ENCODE measurements around the gene RPL41.
A peak's percentile ranks its signal among the peaks of the same experiment; 100 is the strongest.
"Not testable (repeated sequence)": the region's sequence is repeated elsewhere in the genome, so short reads cannot be mapped to it uniquely, and the experiment has no call there.

The RPL41 gene

GRCh38 chr12:56103823-56104108 is 12.7 kb upstream of the RPL41 start:
- DNase-seq: no peak

- peak; percentile 86 for DNase-seq
Measured at GRCh38 chr12:56104109-56104814, 12.2 kb upstream of the RPL41 start, which contains the start of gene PA2G4. PA2G4 (plus strand) TSS chr12:56104559; CDS start chr12:56104738, 179 bp downstream.

DNA sequence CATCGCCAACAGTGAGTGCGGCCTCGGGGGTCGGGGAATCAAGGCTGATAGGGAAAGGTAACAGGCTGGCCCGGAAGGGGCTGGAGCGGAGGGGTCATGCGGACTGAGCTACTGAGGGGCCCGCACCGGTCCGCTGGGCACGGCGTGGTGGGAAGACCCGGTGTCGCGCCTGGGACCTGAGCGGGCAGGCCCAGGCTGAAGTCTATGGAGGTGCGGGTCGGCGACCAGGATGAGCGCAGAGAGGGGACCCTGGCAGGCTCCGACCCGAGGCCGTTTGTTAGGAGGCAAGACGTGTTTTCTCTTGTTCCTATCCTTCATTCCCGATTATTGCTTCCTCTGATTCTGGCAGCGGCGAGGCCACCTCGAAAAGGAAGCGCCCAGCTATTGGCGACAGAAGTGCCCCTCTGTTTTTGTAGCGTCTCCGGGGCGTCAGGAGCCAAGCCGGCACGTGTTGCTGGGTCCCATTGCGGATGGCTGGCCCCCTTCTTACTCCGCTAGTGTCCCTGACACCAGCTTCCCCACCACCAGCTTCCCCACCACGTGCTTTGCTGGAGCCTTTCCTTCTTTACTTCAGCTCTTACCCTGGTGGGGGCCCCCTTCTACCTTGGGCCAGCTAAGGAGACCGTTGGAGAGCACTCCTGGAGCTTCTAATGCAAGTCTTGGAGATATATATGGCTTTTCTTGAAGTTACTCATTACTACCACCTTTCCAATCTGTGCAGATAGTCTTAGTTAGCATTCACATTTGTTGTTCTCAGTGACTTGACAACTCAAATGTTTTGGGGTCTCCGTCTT is 11.4 kb upstream of the RPL41 start:
- DNase-seq: no peak

DNA sequence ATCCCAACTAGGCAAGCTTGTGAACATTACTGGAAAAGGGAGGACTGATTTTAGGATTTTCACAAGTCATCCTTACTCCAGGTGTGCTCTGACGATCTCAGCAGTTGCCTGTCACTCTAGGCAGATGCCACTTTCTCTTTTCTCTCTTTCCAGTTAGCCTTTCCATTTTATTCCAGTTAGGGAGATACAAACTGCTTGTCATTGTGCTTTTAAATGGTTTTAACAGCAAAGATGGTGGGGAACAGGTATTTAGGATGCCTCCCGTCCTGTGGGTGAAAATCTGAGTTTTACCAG is 10.9 kb upstream of the RPL41 start:
- DNase-seq: no peak

- no peak for DNase-seq
Measured at GRCh38 chr12:56107242-56107641, 9.2 kb upstream of the RPL41 start.

GRCh38 chr12:56110571-56110970 is 5.9 kb upstream of the RPL41 start:
- no peak for DNase-seq

- DNase-seq: no peak
Measured at GRCh38 chr12:56114084-56114483, 2.3 kb upstream of the RPL41 start.

- no peak for DNase-seq
Measured at GRCh38 chr12:56115329-56115728, 1.1 kb upstream of the RPL41 start.

GRCh38 chr12:56117082-56117706 is 761 bp downstream of the RPL41 start:
- not testable (repeated sequence) for DNase-seq

GRCh38 chr12:56117778-56118687 is 1.6 kb downstream of the RPL41 start, which contains the start of gene ZC3H10:
ZC3H10 (plus strand) TSS chr12:56118266; CDS start chr12:56120563, 2,297 bp downstream.
- peak; percentile 70 for DNase-seq

DNA sequence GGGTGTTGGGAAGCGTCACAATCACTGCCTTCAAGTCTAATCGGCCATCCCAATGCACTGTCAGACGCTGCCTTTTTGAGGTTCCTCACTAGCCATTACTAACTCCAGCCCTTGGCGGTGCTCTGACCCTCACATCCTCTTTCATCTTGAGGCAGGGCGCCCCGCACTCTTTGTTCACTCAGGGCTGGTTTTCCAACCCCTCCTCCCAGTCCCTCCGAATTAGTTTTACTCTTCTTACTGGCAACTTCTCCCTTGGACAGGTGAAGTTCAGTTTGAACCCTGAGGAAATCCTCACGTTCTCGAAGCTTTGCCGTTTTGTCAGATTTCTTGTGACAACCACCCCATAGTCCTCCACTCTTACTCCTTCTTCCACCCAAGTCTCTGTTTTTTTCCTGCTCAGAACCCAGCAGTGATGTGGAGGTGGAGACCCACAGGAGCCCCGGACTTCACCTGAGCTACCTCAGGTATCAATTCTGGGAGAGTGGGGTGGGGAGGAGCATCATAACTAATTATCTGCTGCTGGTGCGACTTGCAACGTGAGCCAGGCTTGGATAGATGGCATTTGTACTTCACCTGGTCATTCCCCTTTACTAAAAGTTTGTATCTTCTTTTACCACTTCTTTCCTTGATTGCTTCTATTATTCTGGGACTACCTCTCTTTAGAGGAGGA is 2.4 kb downstream of the RPL41 start:
- no peak for DNase-seq

DNA sequence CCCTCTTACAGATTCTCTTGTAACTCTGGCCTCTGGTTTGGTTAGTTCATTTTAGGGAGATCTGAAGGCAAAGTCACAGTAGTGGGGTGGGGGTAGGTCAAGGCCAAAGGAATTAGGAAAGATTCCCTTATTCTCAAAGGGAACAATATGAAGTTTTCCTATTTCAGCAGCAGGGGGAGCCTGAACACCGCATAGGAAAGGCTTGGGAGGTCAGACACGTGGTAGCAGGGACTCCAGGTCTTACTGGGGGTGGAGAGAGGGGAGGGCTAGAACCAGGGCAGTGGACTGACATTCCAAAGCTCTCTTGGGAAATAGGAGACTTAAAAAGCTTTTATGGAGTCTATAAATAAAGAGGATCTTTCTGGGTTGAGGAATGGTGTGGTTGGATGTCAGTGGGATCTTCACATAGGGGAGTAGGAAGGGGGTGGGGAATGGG is 2.9 kb downstream of the RPL41 start:
- DNase-seq: no peak

DNA sequence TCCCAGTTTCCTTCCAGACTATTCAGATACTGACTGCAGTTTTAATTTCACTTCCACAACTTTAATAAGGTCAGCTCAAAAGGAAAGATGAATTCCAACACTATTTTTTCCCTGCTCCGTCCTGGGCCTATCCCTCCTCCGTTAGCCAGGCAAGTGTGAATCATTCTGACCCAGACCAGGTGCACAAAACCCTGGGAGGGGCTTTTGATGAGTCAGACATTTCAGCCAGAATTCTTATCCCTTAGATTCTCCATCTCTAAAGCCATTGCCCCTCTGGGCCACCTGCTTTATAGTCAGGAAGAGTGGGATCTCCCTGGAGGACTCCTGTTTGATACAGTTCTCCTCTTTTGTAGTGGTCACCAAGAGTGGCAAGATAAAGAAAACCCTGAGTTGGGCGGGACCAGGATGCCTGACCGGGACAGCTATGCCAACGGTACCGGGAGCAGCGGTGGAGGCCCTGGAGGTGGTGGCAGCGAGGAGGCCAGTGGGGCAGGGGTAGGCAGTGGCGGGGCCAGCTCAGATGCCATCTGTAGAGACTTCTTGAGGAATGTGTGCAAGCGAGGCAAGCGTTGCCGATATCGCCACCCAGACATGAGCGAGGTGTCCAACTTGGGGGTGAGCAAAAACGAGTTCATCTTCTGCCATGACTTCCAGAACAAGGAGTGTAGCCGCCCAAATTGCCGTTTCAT is 3.9 kb downstream of the RPL41 start:
- no peak for DNase-seq

- no peak for DNase-seq
Measured at GRCh38 chr12:56121204-56121870, 4.9 kb downstream of the RPL41 start.

GRCh38 chr12:56122637-56123036 is 6.2 kb downstream of the RPL41 start:
- DNase-seq: no peak

GRCh38 chr12:56124133-56124532 is 7.7 kb downstream of the RPL41 start:
- DNase-seq: no peak

GRCh38 chr12:56126732-56127239 is 10.4 kb downstream of the RPL41 start:
- no peak for DNase-seq

GRCh38 chr12:56127485-56127887 is 11.1 kb downstream of the RPL41 start:
- no peak for DNase-seq

DNA sequence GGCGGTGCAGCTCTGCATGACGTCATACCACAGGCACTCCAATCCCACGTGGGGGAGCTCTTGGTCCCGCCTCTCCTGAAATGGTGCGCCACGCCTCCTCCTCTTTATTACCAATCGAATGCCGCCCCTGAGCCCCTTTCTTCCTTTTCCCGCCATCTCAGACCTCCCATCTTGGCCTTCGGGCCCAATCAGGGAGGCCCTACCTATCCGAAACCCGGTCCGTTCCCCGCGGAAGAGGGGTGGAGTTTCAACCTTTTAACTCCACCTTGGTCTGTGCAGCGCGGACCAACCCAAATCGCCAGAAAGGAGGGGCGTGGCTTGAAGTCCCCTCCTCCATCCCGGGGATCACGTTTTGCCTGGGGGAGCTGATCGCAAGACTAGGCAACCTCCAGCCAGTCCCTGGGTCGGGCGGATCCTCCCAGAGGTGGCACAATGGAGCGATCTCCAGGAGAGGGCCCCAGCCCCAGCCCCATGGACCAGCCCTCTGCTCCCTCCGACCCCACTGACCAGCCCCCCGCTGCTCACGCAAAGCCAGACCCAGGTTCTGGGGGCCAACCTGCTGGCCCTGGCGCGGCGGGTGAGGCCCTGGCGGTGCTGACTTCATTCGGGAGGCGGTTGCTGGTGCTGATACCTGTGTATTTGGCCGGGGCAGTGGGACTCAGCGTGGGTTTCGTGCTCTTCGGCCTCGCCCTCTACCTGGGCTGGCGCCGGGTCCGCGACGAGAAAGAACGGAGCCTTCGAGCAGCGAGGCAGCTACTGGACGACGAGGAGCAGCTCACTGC is 11.6 kb downstream of the RPL41 start, which contains the start of gene ESYT1:
TSS of gene ESYT1 (plus strand) at position 380 of the 782 bp plus-strand sequence. CDS start at position 433, 53 bp downstream.
- DNase-seq: peak; percentile 83

GRCh38 chr12:56128670-56129205 is 12.3 kb downstream of the RPL41 start:
- DNase-seq: no peak

Data from GOT3 (cell line).